Measurements from ENCODE around the gene ITGB6.

ITGB6 gene, protein sequence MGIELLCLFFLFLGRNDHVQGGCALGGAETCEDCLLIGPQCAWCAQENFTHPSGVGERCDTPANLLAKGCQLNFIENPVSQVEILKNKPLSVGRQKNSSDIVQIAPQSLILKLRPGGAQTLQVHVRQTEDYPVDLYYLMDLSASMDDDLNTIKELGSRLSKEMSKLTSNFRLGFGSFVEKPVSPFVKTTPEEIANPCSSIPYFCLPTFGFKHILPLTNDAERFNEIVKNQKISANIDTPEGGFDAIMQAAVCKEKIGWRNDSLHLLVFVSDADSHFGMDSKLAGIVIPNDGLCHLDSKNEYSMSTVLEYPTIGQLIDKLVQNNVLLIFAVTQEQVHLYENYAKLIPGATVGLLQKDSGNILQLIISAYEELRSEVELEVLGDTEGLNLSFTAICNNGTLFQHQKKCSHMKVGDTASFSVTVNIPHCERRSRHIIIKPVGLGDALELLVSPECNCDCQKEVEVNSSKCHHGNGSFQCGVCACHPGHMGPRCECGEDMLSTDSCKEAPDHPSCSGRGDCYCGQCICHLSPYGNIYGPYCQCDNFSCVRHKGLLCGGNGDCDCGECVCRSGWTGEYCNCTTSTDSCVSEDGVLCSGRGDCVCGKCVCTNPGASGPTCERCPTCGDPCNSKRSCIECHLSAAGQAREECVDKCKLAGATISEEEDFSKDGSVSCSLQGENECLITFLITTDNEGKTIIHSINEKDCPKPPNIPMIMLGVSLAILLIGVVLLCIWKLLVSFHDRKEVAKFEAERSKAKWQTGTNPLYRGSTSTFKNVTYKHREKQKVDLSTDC

DNA sequence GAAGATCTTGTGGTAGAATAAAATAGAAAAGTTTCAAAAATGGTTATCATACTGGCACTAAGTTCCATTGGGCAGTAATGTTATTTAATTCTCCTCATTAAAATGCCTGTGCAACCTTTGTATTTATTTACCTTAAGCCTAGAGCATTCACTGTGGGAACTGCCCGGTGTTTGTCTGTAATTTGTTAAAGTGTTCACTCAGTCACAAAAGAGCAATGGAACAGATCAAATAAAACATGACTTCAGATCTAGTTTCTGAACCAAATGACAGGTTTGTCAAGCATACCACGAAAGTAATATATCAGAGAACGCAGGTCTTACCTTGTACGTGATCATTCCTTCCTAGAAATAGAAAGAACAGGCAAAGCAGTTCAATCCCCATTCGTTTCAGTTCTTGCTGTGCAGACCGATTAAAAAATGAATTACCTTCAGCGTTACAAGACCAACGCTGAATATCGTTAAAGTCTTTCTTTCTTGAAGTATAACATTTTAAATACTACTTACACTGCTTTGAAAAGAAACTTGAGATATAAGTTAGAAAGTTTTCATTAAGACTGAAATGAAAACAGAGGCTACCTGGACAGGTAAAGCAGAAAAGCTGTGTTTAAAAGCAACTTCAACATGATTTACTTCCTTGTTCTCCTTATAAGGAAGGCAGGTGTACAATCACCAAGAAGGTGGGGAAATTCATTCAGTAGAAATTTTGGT is at the start of gene ITGB6:
Gene ITGB6, minus strand, starts transcription at position 590 of the 707 bp plus-strand sequence. Its CDS starts 209 bp downstream, at position 381.
- DNase-seq = no peak

DNA sequence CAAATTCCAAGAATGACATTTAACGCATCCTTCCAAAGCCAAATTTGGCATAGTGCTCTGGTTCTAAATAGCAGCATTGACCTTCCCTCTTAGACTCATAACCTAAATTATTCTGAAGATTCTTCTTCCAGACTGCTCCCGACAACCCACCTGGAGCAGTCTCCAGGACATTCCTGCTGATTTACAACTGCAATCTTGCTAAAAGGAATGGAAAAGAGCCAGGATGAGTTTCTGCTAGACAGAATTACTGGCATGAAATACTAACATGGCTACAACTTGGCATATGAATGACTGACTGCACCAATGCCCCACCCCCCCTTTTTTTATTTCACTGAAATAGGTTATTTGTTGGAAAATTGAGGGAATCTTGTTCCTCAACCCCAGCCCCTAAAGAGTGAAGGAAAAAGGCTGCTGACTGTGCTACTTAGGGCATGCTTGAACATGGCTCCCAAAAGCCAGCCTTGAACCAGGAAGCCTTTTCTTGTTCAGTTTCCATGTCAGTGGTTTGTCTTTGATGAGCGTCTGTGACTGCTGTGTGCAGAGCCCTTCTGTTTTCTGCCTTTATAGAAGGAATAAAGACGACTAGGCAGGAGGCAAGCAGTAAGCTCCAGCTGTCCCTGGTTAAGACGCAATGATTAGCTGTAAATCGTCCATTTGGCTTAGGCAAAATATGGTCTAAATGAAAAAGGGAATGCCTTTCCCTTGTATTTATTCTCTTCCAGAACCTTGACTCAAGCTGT is 47.4 kb upstream of the ITGB6 start:
- no peak for DNase-seq

DNA sequence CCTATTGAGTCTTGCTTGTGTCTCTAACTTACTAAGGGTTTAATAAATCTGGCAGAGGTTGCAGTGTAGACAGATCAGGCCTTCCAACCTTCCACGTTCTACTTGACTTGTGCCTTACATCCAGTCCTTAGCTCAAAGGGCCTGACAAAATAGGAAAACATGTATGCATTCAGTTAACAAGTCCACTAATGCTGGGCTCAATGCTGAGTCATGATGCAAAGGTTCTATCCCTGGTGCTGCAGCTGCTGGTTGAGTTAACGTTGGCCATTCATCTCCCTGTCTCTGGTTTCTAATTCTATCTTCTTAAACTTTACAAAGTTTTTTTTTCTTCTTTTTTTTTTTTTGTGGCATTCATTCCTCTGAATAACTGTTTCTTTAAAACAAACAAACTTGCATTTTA is 46.3 kb upstream of the ITGB6 start:
- no peak for DNase-seq

DNA sequence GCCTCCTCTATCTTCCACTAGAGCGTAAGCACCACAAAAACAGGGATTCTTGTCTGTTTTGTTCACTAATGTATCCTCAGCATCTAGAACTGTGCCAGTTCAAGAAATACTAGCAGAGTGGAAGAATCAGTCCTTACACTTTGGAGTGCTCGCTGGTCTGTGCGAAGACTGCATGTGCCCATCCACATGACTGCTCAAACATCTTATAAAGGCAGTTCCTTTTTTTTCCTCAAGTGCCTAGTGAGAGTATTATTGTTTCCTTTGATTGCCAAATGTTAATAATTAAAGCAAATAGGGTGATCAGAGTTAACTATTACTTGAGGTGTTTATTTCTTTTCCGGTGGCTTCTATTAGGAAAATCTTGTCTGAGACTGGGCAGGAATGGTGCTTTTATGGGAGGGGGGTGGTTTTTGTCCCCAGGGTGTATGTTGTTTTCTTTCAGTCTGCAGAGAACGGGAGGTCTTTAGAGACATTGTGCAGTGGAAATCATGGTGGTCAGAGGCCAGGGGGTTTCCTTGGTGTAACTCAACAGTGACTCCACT is 45.6 kb upstream of the ITGB6 start:
- DNase-seq = no peak

DNA sequence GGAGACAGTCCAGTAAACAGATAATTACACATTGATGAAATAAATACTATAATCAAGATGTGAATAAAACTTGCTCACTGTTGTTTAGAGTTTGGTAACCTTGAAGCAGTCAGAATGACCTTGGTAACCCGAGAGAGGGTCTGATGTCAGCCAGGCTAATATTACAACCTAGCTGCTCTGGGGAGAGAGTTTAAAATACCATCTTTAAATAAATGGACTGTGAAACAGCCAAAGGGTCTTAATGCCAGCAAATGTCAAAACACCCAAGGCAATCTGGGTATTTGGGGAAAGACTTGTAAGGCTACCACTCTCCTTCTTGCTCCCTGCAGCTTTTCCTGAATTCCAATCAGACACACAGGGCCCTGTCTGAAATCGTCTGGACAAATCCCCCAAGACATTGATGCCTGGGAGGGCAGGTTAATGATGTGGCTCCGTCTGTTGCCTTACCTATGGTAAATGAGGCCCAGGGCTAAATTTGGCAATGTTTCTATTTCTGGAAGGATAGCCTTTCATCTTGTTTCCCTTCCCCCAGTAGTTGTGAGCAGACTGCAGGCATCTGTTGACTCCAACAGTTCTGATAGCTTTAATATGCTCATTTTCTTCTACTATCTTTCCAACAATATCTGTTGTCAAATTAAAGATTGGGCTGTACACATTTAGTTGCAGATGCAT is 43.0 kb upstream of the ITGB6 start:
- DNase-seq = no peak

DNA sequence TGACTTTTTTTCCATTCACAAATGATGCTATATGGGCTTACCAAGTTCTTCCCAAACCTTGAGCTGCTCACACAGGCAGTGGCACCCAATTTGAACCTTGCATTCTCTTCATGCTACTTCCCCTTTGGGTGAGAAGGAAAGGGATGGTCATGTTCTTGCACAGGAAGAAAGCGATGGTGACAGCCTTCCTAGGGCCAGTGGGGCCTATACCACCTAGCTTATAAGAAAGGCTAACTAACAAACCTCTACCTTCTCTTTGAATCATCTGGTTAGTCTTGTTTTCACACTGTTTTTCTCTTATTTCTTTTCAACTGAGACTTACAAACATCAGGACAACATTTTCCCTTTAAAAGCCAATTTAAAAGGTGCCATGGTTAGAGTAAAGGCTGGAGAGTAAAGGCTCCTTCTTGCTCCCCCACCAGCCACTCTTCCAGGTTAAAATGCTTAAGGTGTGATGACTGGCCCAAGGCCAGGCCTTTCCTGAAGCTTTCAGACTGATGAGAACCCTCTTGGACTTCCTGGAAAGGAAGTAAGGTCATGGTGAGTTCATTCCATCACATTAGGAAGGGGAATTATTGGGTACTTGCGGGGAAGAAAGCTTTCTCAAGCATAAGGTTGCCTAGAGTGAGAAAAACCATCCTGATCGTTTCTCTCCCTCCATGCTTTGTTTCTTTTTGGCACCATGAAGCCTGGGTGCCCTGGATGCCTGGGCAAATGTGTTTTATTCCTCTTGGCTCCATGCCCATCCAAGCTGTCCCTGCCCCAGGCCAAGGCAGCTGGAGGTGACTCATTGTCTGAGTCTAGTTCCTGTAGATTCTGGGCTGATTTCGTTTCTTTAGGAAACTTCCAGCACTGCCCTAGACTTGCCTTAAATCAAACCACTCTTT is 41.4 kb upstream of the ITGB6 start:
- DNase-seq = peak in 1 of 56 donors; percentile 22

DNA sequence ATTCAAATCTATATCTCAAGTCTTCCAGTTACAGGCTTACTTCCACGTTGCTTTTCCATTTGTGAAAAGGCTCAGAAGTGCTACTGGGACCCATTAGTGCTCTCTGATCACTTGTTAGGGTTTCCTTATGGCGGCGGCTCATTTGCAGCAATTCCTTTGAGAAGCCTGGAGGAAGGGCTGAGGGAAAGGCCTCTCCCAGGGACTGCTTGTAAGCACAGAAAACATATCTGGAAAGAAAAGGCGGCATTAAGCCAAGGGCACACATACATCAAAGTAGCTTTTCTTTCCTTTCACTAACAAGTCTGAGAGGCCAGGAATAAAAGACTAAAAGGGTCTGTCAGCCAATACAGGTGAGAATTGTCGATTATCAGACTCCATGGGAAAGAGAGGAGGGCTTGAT is 39.4 kb upstream of the ITGB6 start:
- DNase-seq = no peak

DNA sequence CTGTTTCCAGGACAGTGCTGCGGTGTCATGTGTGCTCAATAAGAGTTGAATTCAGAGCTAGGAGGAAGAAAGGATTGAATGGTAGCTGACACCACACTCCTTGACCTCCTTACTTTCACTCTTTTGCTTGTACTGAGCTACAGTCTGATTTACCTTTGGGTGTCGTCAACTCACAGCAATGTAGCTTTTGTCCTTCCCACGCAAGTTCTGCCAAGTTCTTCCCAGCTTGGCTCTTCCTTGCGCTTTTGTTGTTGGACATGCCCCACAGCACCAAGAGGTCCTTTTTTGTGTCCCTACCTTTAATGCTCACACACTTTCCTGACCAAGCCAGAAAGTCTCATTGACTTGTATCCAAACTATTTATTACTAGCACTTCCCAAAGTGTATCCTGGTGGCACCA is 38.3 kb upstream of the ITGB6 start:
- no peak for DNase-seq

DNA sequence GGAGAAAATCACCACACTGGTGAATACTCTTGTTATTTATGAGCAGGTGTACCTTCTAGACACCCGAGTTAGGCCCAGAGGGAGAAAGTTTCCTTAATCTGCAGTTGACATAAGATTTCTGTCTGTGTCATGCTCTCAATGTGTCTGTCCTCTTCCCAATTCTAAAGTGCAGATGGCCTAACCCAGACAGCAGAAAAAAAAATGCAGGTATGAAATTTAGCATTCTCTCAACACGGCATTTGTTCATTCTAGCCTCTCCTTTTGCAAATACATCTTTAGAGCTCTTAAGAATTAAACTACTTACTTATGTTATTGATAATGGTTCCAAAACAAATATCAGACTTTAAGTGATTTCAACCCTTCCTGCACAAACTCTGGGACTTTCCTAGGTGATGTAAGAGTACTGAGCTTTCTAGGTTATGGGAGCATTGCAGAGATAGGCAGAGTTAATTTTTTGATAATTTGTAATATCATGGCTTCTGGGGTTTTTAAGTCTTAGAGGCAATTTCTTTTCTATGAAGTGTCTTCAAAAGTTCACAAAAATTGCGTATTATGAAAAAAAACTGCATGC is 32.9 kb upstream of the ITGB6 start:
- no peak for DNase-seq

DNA sequence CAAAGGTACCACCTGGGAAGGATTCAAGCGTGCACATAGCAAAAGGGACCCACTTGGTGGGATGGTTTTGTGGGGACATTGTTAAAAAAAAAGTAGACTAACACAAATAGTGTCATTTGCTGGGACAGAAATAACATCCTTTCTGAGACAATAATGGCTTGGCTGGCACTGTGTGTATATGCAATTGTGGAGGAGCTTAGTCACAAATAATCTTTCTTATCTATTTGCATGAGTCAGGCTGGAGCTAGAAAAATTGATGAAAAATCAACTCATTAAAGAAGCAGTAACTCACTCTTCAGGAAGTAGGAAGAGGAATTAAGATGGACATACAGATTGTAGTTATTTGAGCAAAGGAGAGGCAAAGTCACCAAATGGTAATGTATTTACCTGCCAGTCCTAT is 29.5 kb upstream of the ITGB6 start:
- DNase-seq = no peak

DNA sequence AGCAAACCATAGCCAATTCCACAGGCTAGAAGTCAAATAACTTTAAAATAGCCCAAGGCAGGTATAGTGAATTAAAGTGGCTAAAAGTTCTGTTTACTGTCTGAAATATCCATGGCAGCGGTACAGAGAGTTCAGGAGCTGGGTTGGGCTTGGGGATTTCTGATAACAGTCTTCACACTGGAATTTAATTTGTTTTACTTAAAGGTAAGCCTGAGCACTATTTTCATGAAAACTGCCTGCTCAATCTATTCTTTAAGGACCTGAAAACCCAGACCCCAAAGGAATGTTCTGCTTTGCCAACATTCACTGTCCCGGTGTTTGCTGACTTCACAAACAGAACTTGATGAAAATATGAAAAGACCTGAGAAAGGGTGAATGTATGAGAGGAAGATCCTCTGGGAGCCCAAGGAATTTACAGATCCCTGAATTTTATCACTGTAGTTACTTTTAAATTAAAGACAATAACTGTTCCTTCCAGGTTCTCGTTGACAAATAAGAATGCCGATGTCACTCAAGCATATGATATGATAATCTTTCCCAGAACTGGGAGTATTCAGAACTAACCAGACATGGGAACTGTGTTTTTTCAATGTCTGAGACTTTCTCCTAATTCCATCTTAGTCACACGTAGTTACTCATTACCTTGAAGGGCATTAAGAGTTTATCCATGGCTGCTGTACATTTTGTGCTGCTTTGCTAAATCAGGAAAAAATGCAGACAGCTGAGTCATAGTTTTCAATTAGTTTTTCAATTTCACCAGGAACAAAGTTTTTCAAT is 28.3 kb upstream of the ITGB6 start:
- no peak for DNase-seq

DNA sequence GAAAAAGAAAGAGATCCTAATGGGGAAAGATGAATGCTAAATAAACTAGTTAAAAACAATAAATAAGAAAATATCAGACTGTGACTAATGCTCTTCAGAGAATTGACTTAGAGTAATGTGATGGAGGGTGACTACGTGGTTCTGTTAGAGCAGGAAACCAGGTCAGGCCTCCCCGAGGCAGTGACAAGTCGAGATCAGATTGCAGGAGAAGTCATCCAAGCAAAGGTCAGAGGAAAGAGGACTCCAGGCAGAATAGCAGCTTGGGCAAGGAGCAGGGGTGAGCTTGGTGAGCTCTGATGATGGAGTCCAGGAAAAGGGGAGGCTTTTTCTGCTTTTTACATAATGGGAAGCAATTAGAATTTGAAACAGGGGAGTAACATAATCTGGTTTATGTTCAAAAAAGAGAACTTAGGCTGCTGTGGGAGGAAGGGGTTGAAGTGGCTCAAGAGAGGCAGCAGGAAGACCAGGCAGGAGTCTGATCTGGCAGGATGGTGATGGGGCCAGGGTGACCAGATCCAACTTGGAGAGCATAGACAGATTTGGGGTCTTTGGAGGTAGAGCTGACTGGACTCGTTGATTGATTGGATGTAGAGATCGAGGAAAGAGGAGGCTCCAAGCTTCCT is 27.3 kb upstream of the ITGB6 start:
- DNase-seq = no peak

DNA sequence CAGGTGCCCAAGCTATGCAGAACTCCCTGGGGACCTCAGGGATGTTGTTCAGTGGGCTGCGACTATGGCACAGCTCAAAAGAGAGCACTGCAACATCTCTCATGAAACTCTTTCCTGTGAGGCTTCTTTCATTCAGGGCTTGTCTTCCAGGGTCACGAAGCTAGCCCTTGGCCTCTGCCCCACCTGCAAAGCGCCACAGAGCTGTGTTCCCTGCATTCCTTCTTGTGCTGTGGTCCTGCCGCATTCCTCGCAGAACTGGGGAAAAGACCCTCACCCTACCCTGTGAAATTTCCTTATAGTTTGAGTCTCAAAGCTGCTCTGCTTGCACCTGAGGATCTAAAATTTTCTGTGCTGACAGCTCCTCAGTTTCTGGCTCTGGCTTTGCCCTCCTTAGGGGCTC is 26.3 kb upstream of the ITGB6 start:
- DNase-seq = no peak

DNA sequence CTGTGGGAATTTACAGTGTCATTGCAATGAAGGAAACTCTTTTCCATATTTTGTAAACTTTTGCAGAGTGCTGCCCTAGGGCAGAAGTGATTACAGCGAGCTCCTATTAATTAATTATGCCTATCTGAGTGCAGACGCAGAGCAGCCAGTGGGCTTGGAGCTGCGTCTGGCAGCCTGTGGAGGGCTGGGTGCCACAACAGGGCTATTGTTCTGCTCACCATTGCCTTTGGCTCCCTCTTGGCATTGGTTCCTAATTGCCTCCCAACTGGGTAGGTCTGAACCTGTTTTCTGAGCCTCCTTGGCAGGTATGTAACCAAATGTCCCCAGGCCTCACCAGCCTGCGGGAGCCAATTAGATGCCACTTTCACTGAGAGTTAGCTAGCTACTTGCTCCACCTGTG is 25.6 kb upstream of the ITGB6 start:
- DNase-seq = no peak

DNA sequence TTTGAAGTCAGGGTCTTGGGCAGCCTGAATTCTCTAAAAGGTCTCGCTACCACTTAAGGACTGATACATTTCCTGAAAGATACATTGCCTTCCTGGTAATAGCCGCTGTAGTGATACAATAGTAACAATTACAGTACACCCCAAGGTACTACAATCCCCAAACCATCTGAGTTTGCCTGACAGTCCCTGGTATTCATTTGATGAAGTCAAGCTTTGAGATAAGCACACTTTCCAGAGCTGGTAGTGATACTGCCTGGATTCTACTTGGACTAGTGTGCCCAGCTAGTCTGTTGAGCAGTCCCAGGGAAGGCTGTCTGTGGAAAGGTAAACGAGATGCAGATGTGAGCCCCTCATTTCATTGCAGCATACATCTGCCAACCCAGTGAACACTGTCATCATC is 24.4 kb upstream of the ITGB6 start:
- no peak for DNase-seq

DNA sequence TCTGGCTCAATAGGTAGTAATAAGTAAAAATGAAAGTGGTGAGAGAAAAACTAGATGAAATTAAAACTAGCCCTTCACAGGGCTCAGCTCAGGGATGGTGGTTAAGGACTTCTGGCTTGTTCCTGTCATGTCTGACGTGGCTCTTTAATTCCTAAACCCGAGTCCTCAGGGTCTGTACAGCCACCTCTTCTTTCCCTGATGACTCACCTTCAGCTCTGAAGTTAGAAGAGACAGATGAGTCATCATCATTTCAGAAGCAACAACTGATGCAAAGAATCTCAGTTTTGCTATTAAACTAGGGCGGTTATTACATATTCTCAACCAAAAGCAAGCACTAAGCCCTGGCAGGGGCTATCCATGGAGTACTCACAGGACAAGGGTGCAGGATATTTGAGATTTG is 24.0 kb upstream of the ITGB6 start:
- DNase-seq = peak in 3 of 56 donors; percentile 13 to 40 (median 20)

DNA sequence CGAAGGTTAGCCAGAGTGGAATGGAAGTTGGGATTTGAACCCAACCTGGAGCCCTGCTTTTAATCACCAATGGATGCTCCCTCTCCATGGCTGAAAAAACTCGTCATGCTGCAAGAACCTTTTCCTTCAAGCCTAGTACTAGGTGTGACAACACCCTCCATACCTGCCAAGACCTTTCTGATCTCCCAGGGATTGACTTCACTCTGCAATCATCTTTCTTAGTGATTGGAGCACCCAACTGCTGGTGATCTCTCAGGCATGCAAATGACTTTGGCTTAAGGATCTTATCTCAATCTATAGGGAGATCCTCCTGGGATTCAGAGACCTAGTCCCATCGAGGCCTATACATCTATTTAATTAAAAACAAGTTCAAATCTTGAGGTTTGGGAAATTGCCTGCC is 23.5 kb upstream of the ITGB6 start:
- DNase-seq = no peak
